Measurements from ENCODE around the gene MT1A. TPM values are rescaled to one million over a fixed set of nuclear protein-coding genes. Genes with fewer than 3 reads are reported as not detected.

Gene MT1A
- total and polyA plus RNA-seq, 2 of the 8 experiments (the other 6 are each of a cell fraction or from before 2014, with no cell fraction given), result not detected

GRCh38 chr16:56589141-56590039 lies 49.1 kb upstream of the MT1A start, which contains the start of gene MT3:
TSS of gene MT3 (plus strand) at chr16:56589528. CDS start at chr16:56589591, 63 bp downstream.
- peak within 1 kb of the TSS; percentile 88 to 92 for H3K4me2 ChIP-seq (ENCODE audit: insufficient read depth in 1 of 2, low read depth in 2 of 2, low read length in 2 of 2)
- no peak for TF ChIP-seq SP1 (IDR thresholded peaks at IDR 0.05; ENCODE audit: low read depth, low read length)
- peak; percentile 45 for TF ChIP-seq MAX (IDR thresholded peaks at IDR 0.05)
- peak; percentile 53; the same call in 1 of the 2 replicates for TF ChIP-seq TBP (IDR thresholded peaks at IDR 0.05; ENCODE audit: low read depth, low read length)
- TF ChIP-seq E2F6 (IDR thresholded peaks at IDR 0.05), result peak; percentile 64
- TF ChIP-seq NANOG (IDR thresholded peaks at IDR 0.05; ENCODE audit: insufficient read depth, low read depth, low read length, poor library complexity, severe bottlenecking), result no peak
- TF ChIP-seq BCL11A (IDR thresholded peaks at IDR 0.05; ENCODE audit: low read depth in 2 of 2, low read length in 2 of 2), result no peak
- peak; percentile 69 for TF ChIP-seq EZH2 (IDR thresholded peaks at IDR 0.05; ENCODE audit: low read depth, low read length, severe bottlenecking)
- peak; percentile 82; the same call in 1 of the 2 replicates for TF ChIP-seq SUZ12 (IDR thresholded peaks at IDR 0.05; ENCODE audit: low read length)
- peak; percentile 87 for TF ChIP-seq KDM4A (IDR thresholded peaks at IDR 0.05; ENCODE audit: low read depth, low read length, severe bottlenecking)

More at GRCh38 chr16:56589141-56590039, 49.1 kb upstream of the MT1A start, which contains the start of gene MT3:
- H2BK120ac ChIP-seq (replicated peaks; ENCODE audit: low read depth, low read length), result no peak within 1 kb of the TSS
- no peak within 1 kb of the TSS for H3K4ac ChIP-seq (replicated peaks; ENCODE audit: insufficient read length, low read depth, low read length)
- no peak within 1 kb of the TSS for H4K91ac ChIP-seq (replicated peaks; ENCODE audit: insufficient read length, low read length)
- ChIA-PET POLR2A (ENCODE audit: partially characterized antibody) (interaction anchor here (0.6 kb wide), 1 partner anchor 47 kb away, joined by 4 read pairs; no protein-coding TSS in a partner anchor), CTCF (ENCODE audit: partially characterized antibody) (interaction anchor here (0.8 to 2.0 kb wide), 7 partner anchors 11 to 63 kb away, joined by 3 to 11 read pairs (median 3); no protein-coding TSS in a partner anchor)
- H2AK5ac ChIP-seq (ENCODE audit: low read depth, low read length), result no peak within 1 kb of the TSS
- H3K4me3 ChIP-seq (ENCODE audit: extremely low read depth in 1 of 4, insufficient read depth in 2 of 4, low read depth in 3 of 4, low read length in 4 of 4), result peak within 1 kb of the TSS; percentile 28 to 65 (median 38)
- H3K18ac ChIP-seq (ENCODE audit: extremely low read depth, low read length), result peak within 1 kb of the TSS; percentile 32; the same call in 1 of the 2 replicates
- no peak for FAIRE-seq
- 11% methylated on average over 65 of the region's 87 CpGs; no CpG with 5 or more reads in 1 of the 2 experiments for WGBS, 2 experiments (ENCODE audit: extremely low coverage in 1 of 2, insufficient coverage in 1 of 2, insufficient read length in 1 of 2, insufficient replicate concordance in 2 of 2, low coverage in 1 of 2, low lambda C conversion rate in 2 of 2, missing lambda C conversion rate in 1 of 2)
- peak in 1 of 2 experiments; percentile 64 for DNase-seq (ENCODE audit: low read depth in 1 of 2, low spot score in 2 of 2)
- peaks cover 8% of the 10 kb centered on the region; the same call in 1 of the 2 replicates for H3K23me2 ChIP-seq (ENCODE audit: low read depth, low read length)
- H3K36me3 ChIP-seq (ENCODE audit: control insufficient read depth in 2 of 4, insufficient read depth in 4 of 4, low read length in 3 of 4), result no peaks in the 10 kb centered on the region
- H2BK15ac ChIP-seq (ENCODE audit: low read length), result no peak within 1 kb of the TSS
- H2BK20ac ChIP-seq (ENCODE audit: low read length), result no peak within 1 kb of the TSS
- no peaks in the 10 kb centered on the region for H3K9me3 ChIP-seq (ENCODE audit: insufficient read depth in 2 of 2, low read depth in 1 of 2, low read length in 1 of 2)
- H3K4me1 ChIP-seq (replicated peaks in 1 of 4; ENCODE audit: control insufficient read depth in 3 of 4, insufficient read depth in 4 of 4, low read length in 3 of 4), result peaks cover 0 to 13% (median 4%) of the 10 kb centered on the region in 4 experiments; a peak in 5 of 7 replicates
- H2BK12ac ChIP-seq (ENCODE audit: low read depth, low read length), result no peak within 1 kb of the TSS
- peaks cover 2 to 4% of the 10 kb centered on the region in 2 experiments for H4K20me1 ChIP-seq (replicated peaks in 1 of 2; ENCODE audit: control insufficient read depth in 1 of 2, insufficient read depth in 2 of 2, low read length in 2 of 2)
- no peak within 1 kb of the TSS for H3K27ac ChIP-seq (ENCODE audit: low read depth, low read length)
- peaks cover 20 to 52% (median 43%) of the 10 kb centered on the region in 4 experiments for H3K27me3 ChIP-seq (replicated peaks in 1 of 4; ENCODE audit: control insufficient read depth in 3 of 4, extremely low read depth in 1 of 4, insufficient read depth in 3 of 4, low read length in 3 of 4)
- no peak within 1 kb of the TSS for H3K56ac ChIP-seq (replicated peaks; ENCODE audit: insufficient read length, low read depth, low read length)
- no peak within 1 kb of the TSS for H3K23ac ChIP-seq (ENCODE audit: insufficient read length)
- no peak within 1 kb of the TSS for H3K14ac ChIP-seq (ENCODE audit: insufficient read length)
- no peak within 1 kb of the TSS for H4K8ac ChIP-seq (ENCODE audit: extremely low read depth, insufficient read depth, low read length)
- no peaks in the 10 kb centered on the region for H3K79me2 ChIP-seq (ENCODE audit: control insufficient read depth in 1 of 2, insufficient read depth in 2 of 2, low read length in 2 of 2)
- no peak within 1 kb of the TSS for H2BK5ac ChIP-seq (ENCODE audit: low read depth, low read length)
- H2AFZ ChIP-seq (ENCODE audit: low read length), result 0 out of 2 replicates have a peak within 1 kb of the TSS, but pooled peaks have one; percentile 34
- no peak within 1 kb of the TSS; a peak in 1 of 7 replicates for H3K9ac ChIP-seq (replicated peaks in 1 of 4; ENCODE audit: extremely low read depth in 1 of 4, low read depth in 3 of 4, low read length in 3 of 4)
- H4K5ac ChIP-seq (ENCODE audit: insufficient read length, low read depth, low read length), result no peak within 1 kb of the TSS
- H3K79me1 ChIP-seq (ENCODE audit: low read depth, low read length), result no peaks in the 10 kb centered on the region

All from H1 (cell line).